HEK293T (cell line): Measurements from ENCODE around the gene BTBD7.

Experiments used
- CTCF ChIA-PET: fragments of 350-600 bp; formaldehyde crosslinking; extraction: SDS; loops from one replicate; lab custom pipeline; 2021; ENCODE audit warnings: antibody characterized with exemption, inconsistent platforms; lab: Yijun Ruan, JAX
- POLR2A ChIA-PET: fragments of 350-600 bp; formaldehyde crosslinking; extraction: SDS; loops from one replicate; lab custom pipeline; 2020; ENCODE audit warnings: antibody characterized with exemption, inconsistent platforms; lab: Yijun Ruan, JAX
- DNase-seq: peaks from one replicate; pipeline ENCODE4 v3.0.0; 2012; ENCODE audit warnings: mixed read lengths; ENCODE audit errors: extremely low spot score
- ARNT ChIP-seq: fragments of 450-650 bp; IDR thresholded peaks from 2 replicates; pipeline ENCODE4 v1.6.1; 2017; ENCODE audit warnings: mild to moderate bottlenecking
- BHLHE40 ChIP-seq: fragments of 450-650 bp; IDR thresholded peaks from 2 replicates; pipeline ENCODE4 v1.6.1; 2016; ENCODE audit warnings: mild to moderate bottlenecking, moderate library complexity, borderline replicate concordance
- CTBP1 ChIP-seq: fragments of 450-650 bp; IDR thresholded peaks from 2 replicates; pipeline ENCODE4 v1.6.1; 2016; ENCODE audit warnings: borderline replicate concordance
- ELF4 ChIP-seq: fragments of 450-650 bp; IDR thresholded peaks from 2 replicates; pipeline ENCODE4 v1.6.1; 2017; ENCODE audit warnings: antibody characterized with exemption
- FOXA1 ChIP-seq: fragments of 450-650 bp; IDR thresholded peaks from 2 replicates; pipeline ENCODE4 v1.6.1; 2016; ENCODE audit warnings: mild to moderate bottlenecking
- FOXK2 ChIP-seq: fragments of 450-650 bp; IDR thresholded peaks from 2 replicates; pipeline ENCODE4 v1.6.1; 2016; ENCODE audit warnings: mild to moderate bottlenecking
- FOXM1 ChIP-seq: fragments of 450-650 bp; IDR thresholded peaks from 2 replicates; pipeline ENCODE4 v1.6.1; 2017; ENCODE audit warnings: mild to moderate bottlenecking, borderline replicate concordance
- HDGF ChIP-seq: fragments of 450-650 bp; IDR thresholded peaks from 2 replicates; pipeline ENCODE4 v1.6.1; 2017; ENCODE audit warnings: antibody characterized with exemption, borderline replicate concordance
- L3MBTL2 ChIP-seq: fragments of 450-650 bp; conservative IDR thresholded peaks from 2 replicates; pipeline ENCODE4 v1.6.1; 2016; ENCODE audit warnings: mild to moderate bottlenecking
- LEF1 ChIP-seq: fragments of 450-650 bp; IDR thresholded peaks from 2 replicates; pipeline ENCODE4 v1.6.1; 2017; ENCODE audit warnings: mild to moderate bottlenecking, borderline replicate concordance
- NFRKB ChIP-seq: fragments of 450-650 bp; IDR thresholded peaks from 2 replicates; pipeline ENCODE4 v1.6.1; 2016; ENCODE audit warnings: mild to moderate bottlenecking, moderate library complexity
- PKNOX1 ChIP-seq: fragments of 450-650 bp; IDR thresholded peaks from 2 replicates; pipeline ENCODE4 v1.6.1; 2016
- SP1 ChIP-seq: fragments of 450-650 bp; IDR thresholded peaks from 2 replicates; pipeline ENCODE4 v1.6.1; 2017
- SUZ12 ChIP-seq: fragments of 450-650 bp; IDR thresholded peaks from 2 replicates; pipeline ENCODE4 v1.6.1; 2016; ENCODE audit warnings: mild to moderate bottlenecking
- TARDBP ChIP-seq: fragments of 450-650 bp; IDR thresholded peaks from 2 replicates; pipeline ENCODE4 v1.6.1; 2016
- ZNF384 ChIP-seq: fragments of 450-650 bp; IDR thresholded peaks from 2 replicates; pipeline ENCODE4 v1.6.1; 2016

BTBD7 gene

GRCh38 chr14:93303659-93304058 lies 29.2 kb downstream of the BTBD7 start:
- ChIA-PET POLR2A (no interaction called here), CTCF (interaction anchor here (0.6 kb wide), 1 partner anchor 233 kb away, joined by 3 read pairs; no protein-coding TSS in a partner anchor)
- no peak for DNase-seq
- TF ChIP-seq SUZ12 (no peak), ARNT (no peak), SP1 (no peak), CTBP1 (no peak), ZNF384 (no peak), HDGF (no peak), L3MBTL2 (no peak)

GRCh38 chr14:93302688-93303581 lies 29.9 kb downstream of the BTBD7 start:
- TF ChIP-seq FOXM1, result no peak
- TF ChIP-seq HDGF, result no peak
- no peak for TF ChIP-seq ARNT
- TF ChIP-seq ELF4, result no peak
- TF ChIP-seq FOXK2, result no peak
- TF ChIP-seq PKNOX1, result no peak
- TF ChIP-seq SP1, result no peak
- TF ChIP-seq CTBP1, result no peak
- no peak for DNase-seq
- CTCF ChIA-PET, result interaction anchor here (0.6 kb wide), 1 partner anchor 234 kb away, joined by 3 read pairs; no protein-coding TSS in a partner anchor
- POLR2A ChIA-PET, result no interaction called here

DNA sequence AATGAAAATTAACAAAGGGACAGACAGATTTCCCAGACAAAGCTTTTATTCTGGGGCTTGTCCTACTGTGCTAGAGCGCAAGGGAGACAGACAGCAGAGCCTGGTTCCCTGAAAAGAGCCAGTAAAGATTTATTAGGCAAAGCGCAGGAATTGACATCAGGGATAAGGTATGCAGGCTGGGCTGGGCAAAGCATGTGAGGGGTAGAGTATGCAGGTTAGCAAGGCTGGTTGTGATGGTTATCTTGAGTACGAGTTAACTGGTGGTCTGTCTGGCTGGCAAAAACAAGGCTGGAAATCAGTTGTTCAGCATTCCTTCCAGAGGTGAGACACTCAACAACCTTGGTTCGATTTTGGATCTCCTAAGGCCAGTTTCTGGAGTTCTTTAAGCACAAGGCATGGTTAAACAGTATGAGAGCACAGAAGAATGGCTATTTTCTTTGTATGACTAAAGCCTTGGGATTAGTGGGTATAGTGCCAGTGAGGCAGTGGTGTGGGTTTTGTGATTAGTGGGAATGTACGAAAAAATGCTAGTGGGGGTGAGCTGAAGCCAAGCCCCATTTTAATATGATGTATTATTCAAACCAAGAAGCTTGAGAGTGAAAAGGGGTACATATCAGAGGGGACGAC lies 30.9 kb downstream of the BTBD7 start:
- DNase-seq, result no peak
- CTCF ChIA-PET, result no interaction called here
- POLR2A ChIA-PET, result no interaction called here
- no peak for TF ChIP-seq FOXM1
- no peak for TF ChIP-seq ZNF384
- TF ChIP-seq PKNOX1, result peak; percentile 72
- no peak for TF ChIP-seq ELF4
- no peak for TF ChIP-seq L3MBTL2

DNA sequence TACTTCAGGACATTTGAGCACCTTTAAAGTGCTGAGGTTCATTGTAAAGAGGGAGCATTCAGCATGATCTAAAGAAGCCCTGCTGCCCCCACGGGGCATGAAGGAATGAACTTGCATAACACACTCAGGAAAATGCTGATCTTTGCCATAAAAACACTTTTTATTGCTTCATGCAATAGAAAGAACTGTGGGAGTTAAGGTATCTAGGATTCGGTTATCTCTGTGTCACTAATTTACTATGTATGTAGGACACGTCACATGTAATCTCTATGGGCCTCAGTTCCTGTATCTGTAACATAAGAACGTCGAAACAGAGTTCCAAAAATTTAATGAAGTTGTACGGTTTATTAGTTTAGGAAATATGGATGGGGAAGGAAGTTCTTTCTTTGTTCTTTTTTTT lies 33.0 kb downstream of the BTBD7 start:
- no peak for DNase-seq
- POLR2A ChIA-PET, result no interaction called here
- CTCF ChIA-PET, result no interaction called here
- TF ChIP-seq ZNF384, result peak; percentile 50; the same call in 1 of the 2 replicates
- TF ChIP-seq BHLHE40, result no peak
- no peak for TF ChIP-seq SUZ12

- ChIA-PET CTCF (no interaction called here), POLR2A (interaction anchor here (1.4 kb wide), 1 partner anchor 115 kb away, joined by 4 read pairs; the partner anchor contains the start of genes LYSET and MOAP1)
- TF ChIP-seq BHLHE40, result no peak
- TF ChIP-seq FOXK2, result no peak
- no peak for TF ChIP-seq SP1
- no peak for TF ChIP-seq HDGF
- no peak for TF ChIP-seq TARDBP
- TF ChIP-seq SUZ12, result no peak
- no peak for TF ChIP-seq NFRKB
- no peak for TF ChIP-seq FOXA1
- no peak for TF ChIP-seq CTBP1
- no peak for TF ChIP-seq LEF1
- no peak for DNase-seq
These were observed 33.4 kb downstream of the BTBD7 start for GRCh38 chr14:93299416-93299815.

- ChIA-PET POLR2A (no interaction called here), CTCF (interaction anchor here (0.7 kb wide), 1 partner anchor 163 kb away, joined by 4 read pairs; no protein-coding TSS in a partner anchor)
- DNase-seq, result no peak
- TF ChIP-seq TARDBP, result no peak
- no peak for TF ChIP-seq HDGF
- TF ChIP-seq ZNF384, result no peak
- TF ChIP-seq L3MBTL2, result no peak
- TF ChIP-seq ARNT, result no peak
- TF ChIP-seq FOXA1, result no peak
- no peak for TF ChIP-seq ELF4
- TF ChIP-seq FOXK2, result no peak
- TF ChIP-seq LEF1, result no peak
- TF ChIP-seq FOXM1, result no peak
- TF ChIP-seq SUZ12, result no peak
These were observed 37.2 kb downstream of the BTBD7 start for GRCh38 chr14:93295541-93296220.
